Measurements from ENCODE around the gene PBX4. TPM values are rescaled to one million over a fixed set of nuclear protein-coding genes. Genes with fewer than 3 reads are reported as not detected.

The PBX4 gene
- total RNA-seq, 4 donors from 2014 or later: 3.8 to 15.8 (median 5.9) TPM

DNA sequence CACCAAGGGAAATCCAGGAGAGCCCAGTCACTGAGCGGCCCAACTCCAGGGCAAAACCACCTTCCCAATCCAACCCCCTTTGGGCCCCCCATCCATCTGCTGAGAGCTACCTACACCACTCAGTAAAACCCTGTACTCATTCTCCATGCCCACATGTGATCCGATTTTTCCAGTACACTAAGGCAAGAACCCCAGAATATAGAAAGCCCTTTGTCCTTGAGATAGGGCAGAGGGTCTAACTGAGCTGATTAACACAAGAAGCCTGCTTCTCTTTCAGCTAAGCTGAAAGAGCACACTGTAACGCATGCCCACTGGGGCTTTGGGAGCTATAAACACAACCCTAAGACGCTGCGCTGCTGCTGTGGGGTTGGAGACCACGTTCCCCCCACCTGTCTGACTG lies 36.0 kb downstream of the PBX4 start:
- DNase-seq (ENCODE audit: low spot score in 2 of 2): no peak
- 94 to 95% methylated on average over 6 of the region's 6 CpGs for WGBS, 2 donors
- intact Hi-C loops (cut with DNase I; ENCODE audit: low total_unique reads): no loop called here

GRCh38 chr19:19581391-19581790 lies 37.1 kb downstream of the PBX4 start:
- WGBS, 2 donors: 88 to 92% methylated on average over 13 of the region's 13 CpGs
- DNase-seq (ENCODE audit: low spot score in 2 of 2): no peak
- intact Hi-C loops (cut with DNase I; ENCODE audit: low total_unique reads): no loop called here
- H3K4me3 ChIP-seq (ENCODE audit: low read depth, poor library complexity, severe bottlenecking): no peak overlapping the region
- TF ChIP-seq POLR2A (IDR thresholded peaks at IDR 0.05): no peak
- TF ChIP-seq, protein P1, sequence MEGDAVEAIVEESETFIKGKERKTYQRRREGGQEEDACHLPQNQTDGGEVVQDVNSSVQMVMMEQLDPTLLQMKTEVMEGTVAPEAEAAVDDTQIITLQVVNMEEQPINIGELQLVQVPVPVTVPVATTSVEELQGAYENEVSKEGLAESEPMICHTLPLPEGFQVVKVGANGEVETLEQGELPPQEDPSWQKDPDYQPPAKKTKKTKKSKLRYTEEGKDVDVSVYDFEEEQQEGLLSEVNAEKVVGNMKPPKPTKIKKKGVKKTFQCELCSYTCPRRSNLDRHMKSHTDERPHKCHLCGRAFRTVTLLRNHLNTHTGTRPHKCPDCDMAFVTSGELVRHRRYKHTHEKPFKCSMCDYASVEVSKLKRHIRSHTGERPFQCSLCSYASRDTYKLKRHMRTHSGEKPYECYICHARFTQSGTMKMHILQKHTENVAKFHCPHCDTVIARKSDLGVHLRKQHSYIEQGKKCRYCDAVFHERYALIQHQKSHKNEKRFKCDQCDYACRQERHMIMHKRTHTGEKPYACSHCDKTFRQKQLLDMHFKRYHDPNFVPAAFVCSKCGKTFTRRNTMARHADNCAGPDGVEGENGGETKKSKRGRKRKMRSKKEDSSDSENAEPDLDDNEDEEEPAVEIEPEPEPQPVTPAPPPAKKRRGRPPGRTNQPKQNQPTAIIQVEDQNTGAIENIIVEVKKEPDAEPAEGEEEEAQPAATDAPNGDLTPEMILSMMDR (IDR thresholded peaks at IDR 0.05): no peak

More for the DNA sequence above, 36.0 kb downstream of the PBX4 start:
- TF ChIP-seq, protein P1 (IDR thresholded peaks at IDR 0.05): no peak
- no peak for TF ChIP-seq POLR2A (IDR thresholded peaks at IDR 0.05)
- no peak overlapping the region for H3K4me3 ChIP-seq (ENCODE audit: low read depth, poor library complexity, severe bottlenecking)

- no peak for DNase-seq (ENCODE audit: low spot score in 2 of 2)
- H3K4me3 ChIP-seq (ENCODE audit: low read depth, poor library complexity, severe bottlenecking): no peak overlapping the region
- intact Hi-C loops (cut with DNase I; ENCODE audit: low total_unique reads): no loop called here
- TF ChIP-seq POLR2A (IDR thresholded peaks at IDR 0.05): no peak
- TF ChIP-seq, protein P1 (IDR thresholded peaks at IDR 0.05): no peak
- 82 to 89% methylated on average over 4 of the region's 4 CpGs for WGBS, 2 donors
Observed at GRCh38 chr19:19580418-19580817, 38.1 kb downstream of the PBX4 start.

DNA sequence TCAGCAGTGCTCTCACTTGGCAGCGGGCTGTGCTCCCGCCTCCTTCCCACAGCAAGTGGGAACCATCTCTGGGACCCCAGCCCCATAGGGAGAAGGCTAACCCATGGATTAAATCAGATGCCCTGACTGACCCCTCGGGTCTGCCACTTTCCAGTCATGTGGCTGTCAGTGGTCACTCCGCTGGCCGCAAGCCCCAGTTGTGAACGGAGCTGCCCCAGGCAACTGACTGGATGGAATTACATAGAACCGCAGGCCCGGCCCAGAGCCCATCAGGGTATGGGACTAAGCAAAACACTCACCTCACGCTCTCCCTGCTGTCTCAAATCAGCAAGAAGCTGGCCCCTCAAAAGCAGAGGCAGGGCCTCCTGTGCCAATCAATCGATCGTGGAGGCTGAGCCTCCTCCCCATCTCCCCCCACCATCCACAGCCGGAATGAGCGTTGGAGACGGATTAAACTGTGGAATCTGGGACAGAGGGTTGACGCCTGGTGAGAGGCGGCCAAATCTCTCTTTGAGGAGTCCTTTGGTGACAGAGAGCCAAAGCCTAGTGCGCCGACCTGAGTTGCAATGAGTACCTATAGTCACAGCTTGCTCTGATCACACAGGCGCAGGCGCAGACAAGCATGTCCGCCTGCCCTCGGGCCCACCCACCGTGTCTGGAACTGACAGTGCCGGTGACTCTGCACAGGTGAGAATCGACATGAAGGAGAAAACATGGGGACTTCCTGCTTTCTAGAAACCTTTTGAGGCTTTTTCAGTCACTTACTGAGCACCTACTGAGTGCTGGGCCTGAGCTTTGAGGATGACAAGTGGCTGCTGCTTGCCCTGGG lies 38.7 kb downstream of the PBX4 start:
- WGBS, 2 donors: 69 to 80% methylated on average over 24 to 25 of the region's 25 CpGs
- intact Hi-C loops (cut with DNase I; ENCODE audit: low total_unique reads): no loop called here
- TF ChIP-seq, protein P1 (IDR thresholded peaks at IDR 0.05): no peak
- no peak for TF ChIP-seq POLR2A (IDR thresholded peaks at IDR 0.05)

DNA sequence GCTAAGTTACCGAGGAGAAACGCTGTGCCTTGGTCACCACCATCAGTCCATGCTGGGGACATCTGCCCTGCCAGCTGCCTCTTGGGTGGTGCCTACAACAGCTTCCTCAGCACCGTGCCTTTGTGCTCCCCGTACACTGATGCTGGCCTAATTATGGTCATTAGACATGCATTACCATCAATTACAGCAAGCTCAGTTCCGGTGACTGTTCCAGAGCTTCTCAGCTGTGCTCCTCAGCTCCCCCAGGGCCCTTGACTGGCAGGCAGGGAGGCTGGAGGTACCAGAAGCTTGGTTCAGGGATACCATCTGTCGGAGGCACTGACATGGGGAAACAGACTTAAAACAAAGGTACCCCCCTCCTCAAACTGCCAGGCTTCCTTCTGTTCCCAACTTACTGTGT lies 40.2 kb downstream of the PBX4 start:
- WGBS, 2 donors: 85 to 89% methylated on average over 6 of the region's 6 CpGs
- no peak overlapping the region for H3K4me3 ChIP-seq (ENCODE audit: low read depth, poor library complexity, severe bottlenecking)
- DNase-seq (ENCODE audit: low spot score in 2 of 2): no peak
- TF ChIP-seq, protein P1 (IDR thresholded peaks at IDR 0.05): no peak
- intact Hi-C loops (cut with DNase I; ENCODE audit: low total_unique reads): no loop called here

More for the DNA sequence above, 38.7 kb downstream of the PBX4 start:
- no peak overlapping the region for H3K4me3 ChIP-seq (ENCODE audit: low read depth, poor library complexity, severe bottlenecking)
- DNase-seq (ENCODE audit: low spot score in 2 of 2): no peak

All from lower leg skin (tissue), 4 donors.